SK-N-SH treated with all-trans-retinoic acid at 6 μM for 48 hours (cell line): ENCODE results near the gene MRPL1.

ENCODE experiments used
- ATAC-seq: fragments of 200-7000 bp; cut with Tn5 transposase; 3 replicates; pipeline ENCODE4 v1.9.1; 2020; ENCODE audit warnings: mild to moderate bottlenecking, moderate library complexity
- ARNTL ChIP-seq: fragments of 450-650 bp; formaldehyde crosslinking; IDR thresholded peaks from 2 replicates; pipeline ENCODE4 v1.5.0; 2020; ENCODE audit warnings: low read depth, mild to moderate bottlenecking, moderate library complexity, borderline replicate concordance
- BACH2 ChIP-seq: fragments of 250-450 bp; sonication (Bioruptor Pico); IDR thresholded peaks from 2 replicates; pipeline ENCODE4 v1.9.0; 2021; ENCODE audit warnings: mild to moderate bottlenecking, borderline replicate concordance
- CSDC2 ChIP-seq: fragments of 250-450 bp; sonication (Bioruptor Pico); IDR thresholded peaks from 2 replicates; pipeline ENCODE4 v1.5.0; 2020; ENCODE audit warnings: mild to moderate bottlenecking, moderate library complexity
- ESRRG ChIP-seq: fragments of 250-450 bp; sonication (Bioruptor Pico); IDR thresholded peaks from 2 replicates; pipeline ENCODE4 v1.6.1; 2021; ENCODE audit warnings: mild to moderate bottlenecking
- GLIS3 ChIP-seq: fragments of 250-450 bp; sonication (Bioruptor Pico); IDR thresholded peaks from 2 replicates; pipeline ENCODE4 v1.5.0; 2020; ENCODE audit warnings: mild to moderate bottlenecking, moderate library complexity
- ISL1 ChIP-seq: fragments of 250-450 bp; sonication (Bioruptor Pico); IDR thresholded peaks from 2 replicates; pipeline ENCODE4 v2.1.2; 2022; ENCODE audit warnings: mild to moderate bottlenecking, moderate library complexity
- OSR1 ChIP-seq: fragments of 250-450 bp; sonication (Bioruptor Pico); IDR thresholded peaks from 2 replicates; pipeline ENCODE4 v1.8.0; 2022; ENCODE audit warnings: moderate library complexity, mild to moderate bottlenecking, inconsistent platforms
- PPARA ChIP-seq: fragments of 250-450 bp; sonication (Bioruptor Pico); IDR thresholded peaks from 2 replicates; pipeline ENCODE4 v1.5.0; 2020; ENCODE audit warnings: mild to moderate bottlenecking, borderline replicate concordance
- RARB ChIP-seq: fragments of 250-450 bp; sonication (Bioruptor Pico); IDR thresholded peaks from 2 replicates; pipeline ENCODE4 v1.8.0; 2021; ENCODE audit warnings: mild to moderate bottlenecking, moderate library complexity
- SNAI2 ChIP-seq: fragments of 250-450 bp; sonication (Bioruptor Pico); IDR thresholded peaks from 2 replicates; pipeline ENCODE4 v1.5.0; 2020; ENCODE audit warnings: mild to moderate bottlenecking, moderate library complexity
- TCF4 ChIP-seq: fragments of 250-450 bp; sonication (Bioruptor Pico); IDR thresholded peaks from 2 replicates; pipeline ENCODE4 v1.8.0; 2021; ENCODE audit warnings: mild to moderate bottlenecking, moderate library complexity, borderline replicate concordance
- TOX ChIP-seq: fragments of 250-450 bp; sonication (Bioruptor Pico); IDR thresholded peaks from 2 replicates; pipeline ENCODE4 v1.8.0; 2021; ENCODE audit warnings: mild to moderate bottlenecking, moderate library complexity, borderline replicate concordance
- ZC3H10 ChIP-seq: fragments of 250-450 bp; sonication (Bioruptor Pico); IDR thresholded peaks from 2 replicates; pipeline ENCODE4 v1.5.1; 2021; ENCODE audit warnings: mild to moderate bottlenecking, moderate library complexity
- ZFP3 ChIP-seq: fragments of 250-450 bp; sonication (Bioruptor Pico); IDR thresholded peaks from 2 replicates; pipeline ENCODE4 v1.5.0; 2020; ENCODE audit warnings: mild to moderate bottlenecking, moderate library complexity
- ZFP30 ChIP-seq: fragments of 450-650 bp; formaldehyde crosslinking; IDR thresholded peaks from 2 replicates; pipeline ENCODE4 v1.5.0; 2022; ENCODE audit warnings: mild to moderate bottlenecking, moderate library complexity
- ZNF565 ChIP-seq: fragments of 450-650 bp; formaldehyde crosslinking; conservative IDR thresholded peaks from 2 replicates; pipeline ENCODE4 v1.5.0; 2020; ENCODE audit warnings: low read depth, mild to moderate bottlenecking, moderate library complexity
- ZNF70 ChIP-seq: fragments of 450-650 bp; formaldehyde crosslinking; IDR thresholded peaks from 2 replicates; pipeline ENCODE4 v1.5.0; 2020; ENCODE audit warnings: mild to moderate bottlenecking, moderate library complexity
- ZNF8 ChIP-seq: fragments of 450-650 bp; formaldehyde crosslinking; IDR thresholded peaks from 2 replicates; pipeline ENCODE4 v1.5.0; 2020; ENCODE audit warnings: mild to moderate bottlenecking, moderate library complexity
- TF ChIP-seq, protein P1 (sequence below): fragments of 250-450 bp; sonication (Bioruptor Pico); IDR thresholded peaks from 2 replicates; pipeline ENCODE4 v1.5.1; 2020; ENCODE audit warnings: low read depth, mild to moderate bottlenecking, moderate library complexity
- TF ChIP-seq, protein P2 (sequence below): fragments of 250-450 bp; sonication (Bioruptor Pico); IDR thresholded peaks from 2 replicates; pipeline ENCODE4 v1.8.0; 2020; ENCODE audit warnings: mild to moderate bottlenecking, moderate library complexity, borderline replicate concordance
- TF ChIP-seq, protein P3 (sequence below): fragments of 250-450 bp; sonication (Bioruptor Pico); IDR thresholded peaks from 2 replicates; pipeline ENCODE4 v1.5.0; 2020; ENCODE audit warnings: mild to moderate bottlenecking, moderate library complexity
- TF ChIP-seq, protein P4 (sequence below): fragments of 250-450 bp; sonication (Bioruptor Pico); IDR thresholded peaks from 2 replicates; pipeline ENCODE4 v1.8.0; 2021; ENCODE audit warnings: low read depth, mild to moderate bottlenecking, moderate library complexity, borderline replicate concordance
- TF ChIP-seq, protein P5 (sequence below): fragments of 250-450 bp; sonication (Bioruptor Pico); IDR thresholded peaks from 2 replicates; pipeline ENCODE4 v1.5.1; 2021; ENCODE audit warnings: mild to moderate bottlenecking, moderate library complexity

Gene MRPL1

DNA sequence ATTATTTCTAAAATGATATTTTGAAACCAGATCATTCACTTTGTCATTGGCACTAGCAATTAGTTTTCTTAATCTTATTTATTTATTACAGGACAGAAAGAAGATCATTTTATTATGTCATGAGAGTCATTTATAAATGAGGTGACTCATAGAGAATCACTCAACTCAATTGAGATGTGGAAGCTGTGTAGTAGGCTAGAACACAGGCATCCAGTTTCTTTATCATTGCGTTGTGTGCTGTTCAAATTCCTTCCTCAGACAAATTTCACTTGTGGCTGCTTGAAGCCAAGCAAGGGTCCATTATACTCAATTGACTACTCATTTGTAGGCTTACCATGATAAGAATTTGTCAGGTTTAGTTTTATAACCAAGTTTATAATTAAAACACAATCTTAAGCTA is 87.6 kb downstream of the MRPL1 start:
- no peak for TF ChIP-seq ZFP3 (CRISPR knock-in tag)
- peak; percentile 48 for TF ChIP-seq ISL1
- peak; percentile 31; the same call in 1 of the 2 replicates for TF ChIP-seq ZC3H10
- peak; percentile 54 for ATAC-seq

DNA sequence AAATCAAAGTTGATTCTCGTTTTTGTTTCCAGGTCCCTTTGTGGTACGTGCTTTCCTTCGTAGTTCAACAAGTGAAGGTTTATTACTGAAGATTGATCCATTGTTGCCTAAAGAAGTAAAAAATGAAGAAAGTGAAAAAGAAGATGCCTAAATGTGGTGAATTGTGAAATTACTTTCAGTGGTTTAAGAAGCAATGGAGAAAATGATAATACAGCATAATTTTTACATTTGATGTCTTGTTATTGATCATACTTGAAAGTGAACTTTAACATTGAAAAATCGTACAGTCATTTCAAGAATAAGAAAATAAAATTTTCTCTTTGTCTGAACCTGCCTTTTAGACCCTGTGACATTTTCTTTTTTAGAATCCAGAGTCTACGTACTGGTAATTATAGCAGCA is 89.8 kb downstream of the MRPL1 start:
- no peak for ATAC-seq
- TF ChIP-seq PPARA (CRISPR knock-in tag) (no peak), ESRRG (CRISPR knock-in tag) (no peak), OSR1 (CRISPR knock-in tag) (no peak), TCF4 (CRISPR knock-in tag) (no peak), BACH2 (CRISPR knock-in tag) (no peak)
- TF ChIP-seq, protein P1, sequence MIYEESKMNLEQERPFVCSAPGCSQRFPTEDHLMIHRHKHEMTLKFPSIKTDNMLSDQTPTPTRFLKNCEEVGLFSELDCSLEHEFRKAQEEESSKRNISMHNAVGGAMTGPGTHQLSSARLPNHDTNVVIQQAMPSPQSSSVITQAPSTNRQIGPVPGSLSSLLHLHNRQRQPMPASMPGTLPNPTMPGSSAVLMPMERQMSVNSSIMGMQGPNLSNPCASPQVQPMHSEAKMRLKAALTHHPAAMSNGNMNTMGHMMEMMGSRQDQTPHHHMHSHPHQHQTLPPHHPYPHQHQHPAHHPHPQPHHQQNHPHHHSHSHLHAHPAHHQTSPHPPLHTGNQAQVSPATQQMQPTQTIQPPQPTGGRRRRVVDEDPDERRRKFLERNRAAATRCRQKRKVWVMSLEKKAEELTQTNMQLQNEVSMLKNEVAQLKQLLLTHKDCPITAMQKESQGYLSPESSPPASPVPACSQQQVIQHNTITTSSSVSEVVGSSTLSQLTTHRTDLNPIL: no peak

DNA sequence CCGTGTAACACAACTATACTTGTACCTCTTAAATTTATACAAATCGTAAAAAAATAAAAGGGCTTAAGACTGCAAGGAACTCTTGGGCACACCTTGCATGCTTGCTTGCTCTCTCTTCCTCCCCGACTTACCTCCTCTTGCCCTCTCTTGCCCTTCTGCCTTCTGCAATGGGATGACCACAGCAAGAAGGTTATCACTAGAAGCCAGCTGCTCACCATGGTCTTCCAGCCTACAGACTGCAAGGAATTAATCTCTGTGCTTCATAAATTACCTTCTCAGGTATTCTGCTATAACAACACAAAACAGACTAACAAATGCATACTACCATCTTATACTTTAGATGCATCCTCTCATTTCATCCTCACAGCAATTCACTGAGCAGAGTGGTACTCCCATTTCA is 92.1 kb downstream of the MRPL1 start:
- no peak for TF ChIP-seq TOX (CRISPR knock-in tag)
- TF ChIP-seq, protein P1: no peak
- TF ChIP-seq CSDC2: no peak
- no peak for TF ChIP-seq RARB (CRISPR knock-in tag)
- no peak for TF ChIP-seq SNAI2 (CRISPR knock-in tag)
- TF ChIP-seq TCF4 (CRISPR knock-in tag): no peak
- no peak for TF ChIP-seq ISL1
- TF ChIP-seq ZFP30: no peak
- TF ChIP-seq, protein P2, sequence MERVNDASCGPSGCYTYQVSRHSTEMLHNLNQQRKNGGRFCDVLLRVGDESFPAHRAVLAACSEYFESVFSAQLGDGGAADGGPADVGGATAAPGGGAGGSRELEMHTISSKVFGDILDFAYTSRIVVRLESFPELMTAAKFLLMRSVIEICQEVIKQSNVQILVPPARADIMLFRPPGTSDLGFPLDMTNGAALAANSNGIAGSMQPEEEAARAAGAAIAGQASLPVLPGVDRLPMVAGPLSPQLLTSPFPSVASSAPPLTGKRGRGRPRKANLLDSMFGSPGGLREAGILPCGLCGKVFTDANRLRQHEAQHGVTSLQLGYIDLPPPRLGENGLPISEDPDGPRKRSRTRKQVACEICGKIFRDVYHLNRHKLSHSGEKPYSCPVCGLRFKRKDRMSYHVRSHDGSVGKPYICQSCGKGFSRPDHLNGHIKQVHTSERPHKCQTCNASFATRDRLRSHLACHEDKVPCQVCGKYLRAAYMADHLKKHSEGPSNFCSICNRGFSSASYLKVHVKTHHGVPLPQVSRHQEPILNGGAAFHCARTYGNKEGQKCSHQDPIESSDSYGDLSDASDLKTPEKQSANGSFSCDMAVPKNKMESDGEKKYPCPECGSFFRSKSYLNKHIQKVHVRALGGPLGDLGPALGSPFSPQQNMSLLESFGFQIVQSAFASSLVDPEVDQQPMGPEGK (CRISPR knock-in tag): no peak
- no peak for TF ChIP-seq ZNF8 (CRISPR knock-in tag)
- no peak for TF ChIP-seq ZNF565 (CRISPR knock-in tag)
- no peak for ATAC-seq

DNA sequence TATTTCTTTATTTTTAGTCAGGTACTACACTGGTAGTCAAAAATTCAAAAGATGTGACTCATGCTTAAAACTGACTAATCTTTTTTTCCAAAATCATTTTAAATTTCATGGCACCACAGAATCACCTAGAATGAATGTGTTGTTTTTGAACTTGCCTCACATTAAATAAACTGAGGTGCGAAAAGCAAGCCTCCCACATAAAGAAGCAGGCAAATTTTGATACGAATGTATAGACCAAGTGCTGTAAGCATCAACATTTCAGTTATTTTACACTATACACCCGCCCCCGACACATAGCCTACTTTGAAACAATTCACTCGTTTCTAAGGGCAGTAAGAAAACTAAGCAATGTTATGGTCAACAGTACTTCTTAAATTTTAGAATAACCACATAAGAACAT is 94.3 kb downstream of the MRPL1 start:
- no peak for ATAC-seq
- TF ChIP-seq RARB (CRISPR knock-in tag) (no peak), ZNF8 (CRISPR knock-in tag) (no peak), OSR1 (CRISPR knock-in tag) (no peak), SNAI2 (CRISPR knock-in tag) (no peak), ZNF565 (CRISPR knock-in tag) (no peak), ZFP3 (CRISPR knock-in tag) (no peak), ZNF70 (CRISPR knock-in tag) (no peak), GLIS3 (CRISPR knock-in tag) (no peak), TCF4 (CRISPR knock-in tag) (no peak), ARNTL (no peak), ISL1 (no peak), CSDC2 (no peak)
- TF ChIP-seq, protein P2 (CRISPR knock-in tag): no peak
- TF ChIP-seq, protein P3, sequence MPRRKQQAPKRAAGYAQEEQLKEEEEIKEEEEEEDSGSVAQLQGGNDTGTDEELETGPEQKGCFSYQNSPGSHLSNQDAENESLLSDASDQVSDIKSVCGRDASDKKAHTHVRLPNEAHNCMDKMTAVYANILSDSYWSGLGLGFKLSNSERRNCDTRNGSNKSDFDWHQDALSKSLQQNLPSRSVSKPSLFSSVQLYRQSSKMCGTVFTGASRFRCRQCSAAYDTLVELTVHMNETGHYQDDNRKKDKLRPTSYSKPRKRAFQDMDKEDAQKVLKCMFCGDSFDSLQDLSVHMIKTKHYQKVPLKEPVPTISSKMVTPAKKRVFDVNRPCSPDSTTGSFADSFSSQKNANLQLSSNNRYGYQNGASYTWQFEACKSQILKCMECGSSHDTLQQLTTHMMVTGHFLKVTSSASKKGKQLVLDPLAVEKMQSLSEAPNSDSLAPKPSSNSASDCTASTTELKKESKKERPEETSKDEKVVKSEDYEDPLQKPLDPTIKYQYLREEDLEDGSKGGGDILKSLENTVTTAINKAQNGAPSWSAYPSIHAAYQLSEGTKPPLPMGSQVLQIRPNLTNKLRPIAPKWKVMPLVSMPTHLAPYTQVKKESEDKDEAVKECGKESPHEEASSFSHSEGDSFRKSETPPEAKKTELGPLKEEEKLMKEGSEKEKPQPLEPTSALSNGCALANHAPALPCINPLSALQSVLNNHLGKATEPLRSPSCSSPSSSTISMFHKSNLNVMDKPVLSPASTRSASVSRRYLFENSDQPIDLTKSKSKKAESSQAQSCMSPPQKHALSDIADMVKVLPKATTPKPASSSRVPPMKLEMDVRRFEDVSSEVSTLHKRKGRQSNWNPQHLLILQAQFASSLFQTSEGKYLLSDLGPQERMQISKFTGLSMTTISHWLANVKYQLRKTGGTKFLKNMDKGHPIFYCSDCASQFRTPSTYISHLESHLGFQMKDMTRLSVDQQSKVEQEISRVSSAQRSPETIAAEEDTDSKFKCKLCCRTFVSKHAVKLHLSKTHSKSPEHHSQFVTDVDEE (CRISPR knock-in tag): no peak
- TF ChIP-seq, protein P4, sequence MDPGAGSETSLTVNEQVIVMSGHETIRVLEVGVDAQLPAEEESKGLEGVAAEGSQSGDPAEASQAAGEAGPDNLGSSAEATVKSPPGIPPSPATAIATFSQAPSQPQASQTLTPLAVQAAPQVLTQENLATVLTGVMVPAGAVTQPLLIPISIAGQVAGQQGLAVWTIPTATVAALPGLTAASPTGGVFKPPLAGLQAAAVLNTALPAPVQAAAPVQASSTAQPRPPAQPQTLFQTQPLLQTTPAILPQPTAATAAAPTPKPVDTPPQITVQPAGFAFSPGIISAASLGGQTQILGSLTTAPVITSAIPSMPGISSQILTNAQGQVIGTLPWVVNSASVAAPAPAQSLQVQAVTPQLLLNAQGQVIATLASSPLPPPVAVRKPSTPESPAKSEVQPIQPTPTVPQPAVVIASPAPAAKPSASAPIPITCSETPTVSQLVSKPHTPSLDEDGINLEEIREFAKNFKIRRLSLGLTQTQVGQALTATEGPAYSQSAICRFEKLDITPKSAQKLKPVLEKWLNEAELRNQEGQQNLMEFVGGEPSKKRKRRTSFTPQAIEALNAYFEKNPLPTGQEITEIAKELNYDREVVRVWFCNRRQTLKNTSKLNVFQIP: no peak
- TF ChIP-seq, protein P5, sequence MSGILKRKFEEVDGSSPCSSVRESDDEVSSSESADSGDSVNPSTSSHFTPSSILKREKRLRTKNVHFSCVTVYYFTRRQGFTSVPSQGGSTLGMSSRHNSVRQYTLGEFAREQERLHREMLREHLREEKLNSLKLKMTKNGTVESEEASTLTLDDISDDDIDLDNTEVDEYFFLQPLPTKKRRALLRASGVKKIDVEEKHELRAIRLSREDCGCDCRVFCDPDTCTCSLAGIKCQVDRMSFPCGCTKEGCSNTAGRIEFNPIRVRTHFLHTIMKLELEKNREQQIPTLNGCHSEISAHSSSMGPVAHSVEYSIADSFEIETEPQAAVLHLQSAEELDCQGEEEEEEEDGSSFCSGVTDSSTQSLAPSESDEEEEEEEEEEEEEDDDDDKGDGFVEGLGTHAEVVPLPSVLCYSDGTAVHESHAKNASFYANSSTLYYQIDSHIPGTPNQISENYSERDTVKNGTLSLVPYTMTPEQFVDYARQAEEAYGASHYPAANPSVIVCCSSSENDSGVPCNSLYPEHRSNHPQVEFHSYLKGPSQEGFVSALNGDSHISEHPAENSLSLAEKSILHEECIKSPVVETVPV (CRISPR knock-in tag): no peak
